ENCODE measurements around the gene ADRA2A.

The ADRA2A gene

GRCh38 chr10:111076682-111077478 lies at the start of gene ADRA2A:
Gene ADRA2A, plus strand, starts transcription at chr10:111077029. Its CDS starts 968 bp downstream, at chr10:111077997.
- no peak for DNase-seq (ENCODE audit: low read depth)

GRCh38 chr10:111030042-111030750 lies 46.6 kb upstream of the ADRA2A start:
- DNase-seq (ENCODE audit: low read depth) = no peak

- DNase-seq (ENCODE audit: low read depth) = no peak
Measured at GRCh38 chr10:111034598-111035310, 42.1 kb upstream of the ADRA2A start.

GRCh38 chr10:111035542-111035941 lies 41.3 kb upstream of the ADRA2A start:
- no peak for DNase-seq (ENCODE audit: low read depth)

GRCh38 chr10:111037858-111038257 lies 39.0 kb upstream of the ADRA2A start:
- no peak for DNase-seq (ENCODE audit: low read depth)

- no peak for DNase-seq (ENCODE audit: low read depth)
Measured at GRCh38 chr10:111039522-111039921, 37.3 kb upstream of the ADRA2A start.

- DNase-seq (ENCODE audit: low read depth) = no peak
Measured at GRCh38 chr10:111057006-111057405, 19.8 kb upstream of the ADRA2A start.

- no peak for DNase-seq (ENCODE audit: low read depth)
Measured at GRCh38 chr10:111063471-111063870, 13.4 kb upstream of the ADRA2A start.

- no peak for DNase-seq (ENCODE audit: low read depth)
Measured at GRCh38 chr10:111072232-111072631, 4.6 kb upstream of the ADRA2A start.

GRCh38 chr10:111075577-111076185 lies 1.1 kb upstream of the ADRA2A start:
- no peak for DNase-seq (ENCODE audit: low read depth)

GRCh38 chr10:111076191-111076681 lies 593 bp upstream of the ADRA2A start:
- DNase-seq (ENCODE audit: low read depth) = no peak

- no peak for DNase-seq (ENCODE audit: low read depth)
Measured at GRCh38 chr10:111077479-111077784, 603 bp downstream of the ADRA2A start.

GRCh38 chr10:111077785-111078504 lies 1.1 kb downstream of the ADRA2A start:
- no peak for DNase-seq (ENCODE audit: low read depth)

- no peak for DNase-seq (ENCODE audit: low read depth)
Measured at GRCh38 chr10:111078505-111079185, 1.8 kb downstream of the ADRA2A start.

- DNase-seq (ENCODE audit: low read depth) = no peak
Measured at GRCh38 chr10:111079241-111079760, 2.5 kb downstream of the ADRA2A start.

- no peak for DNase-seq (ENCODE audit: low read depth)
Measured at GRCh38 chr10:111079781-111080180, 3.0 kb downstream of the ADRA2A start.

GRCh38 chr10:111080224-111080623 lies 3.4 kb downstream of the ADRA2A start:
- no peak for DNase-seq (ENCODE audit: low read depth)

GRCh38 chr10:111081595-111081994 lies 4.8 kb downstream of the ADRA2A start:
- no peak for DNase-seq (ENCODE audit: low read depth)

GRCh38 chr10:111082102-111082975 lies 5.5 kb downstream of the ADRA2A start:
- no peak for DNase-seq (ENCODE audit: low read depth)

All from T-helper 22 cell (primary cell).